HT1080 (cell line): ENCODE measurements around the gene ZNF512. TPM values are rescaled to one million over a fixed set of nuclear protein-coding genes. Genes with fewer than 3 reads are reported as not detected.

Experiments
- small RNA-seq: library from RNA; depleted of rRNA; stranded (forward); fragments of <200 nt; gene quantifications from one replicate; pipeline ENCODE3, GENCODE V24; 2014
- total RNA-seq: library from RNA; depleted of rRNA; stranded (reverse); fragments of >200 nt; shearing (Covaris generic); gene quantifications from 2 replicates; pipeline ENCODE4 v1.2.3, GENCODE V29; 2014; rRNA removed

The ZNF512 gene
- total RNA-seq, 1 experiment from 2014 or later = 25.2 TPM

Small RNAs within 50 kb of the gene (small RNA-seq; reads per million reads assigned to genes)
- not detected for gene RF00340

Other genes with a start within 250 kb of the ZNF512 start
- gene GTF3C2, start 226.3 kb upstream of the ZNF512 start, total RNA-seq = 52.9 and 72.5 TPM in 2 replicates
- gene EIF2B4, start 212.7 kb upstream of the ZNF512 start, total RNA-seq = 29.8 and 42.1 TPM in 2 replicates
- gene SNX17, start 212.4 kb upstream of the ZNF512 start, total RNA-seq = 122 and 140 TPM in 2 replicates
- gene ZNF513, start 202.3 kb upstream of the ZNF512 start, total RNA-seq = 2.4 and 3.1 TPM in 2 replicates
- gene PPM1G, start 173.5 kb upstream of the ZNF512 start, total RNA-seq = 208 and 219 TPM in 2 replicates
- gene NRBP1, start 154.4 kb upstream of the ZNF512 start, total RNA-seq = 55.7 and 64.2 TPM in 2 replicates
- 0.34 and 0.50 TPM in 2 replicates for gene KRTCAP3, start 140.7 kb upstream of the ZNF512 start, total RNA-seq
- gene IFT172, start 93.3 kb upstream of the ZNF512 start, total RNA-seq = 9.1 and 10.5 TPM in 2 replicates
- gene FNDC4, start 87.8 kb upstream of the ZNF512 start, total RNA-seq = 0.88 and 1.2 TPM in 2 replicates
- not detected in 2 replicates for gene GCKR, start 86.2 kb upstream of the ZNF512 start, total RNA-seq
- gene CCDC121, start 46.0 kb downstream of the ZNF512 start, total RNA-seq = 0.88 and 1.2 TPM in 2 replicates
- 42.3 and 52.9 TPM in 2 replicates for gene GPN1, start 46.0 kb downstream of the ZNF512 start, total RNA-seq
- 21.3 and 23.8 TPM in 2 replicates for gene SUPT7L, start 80.6 kb downstream of the ZNF512 start, total RNA-seq
- 22.6 and 26.1 TPM in 2 replicates for gene SLC4A1AP, start 80.8 kb downstream of the ZNF512 start, total RNA-seq
- gene MRPL33, start 188.7 kb downstream of the ZNF512 start, total RNA-seq = 192 and 248 TPM in 2 replicates